Measurements from ENCODE around the gene RPL26. TPM values are rescaled to one million over a fixed set of nuclear protein-coding genes. Genes with fewer than 3 reads are reported as not detected.
"Not testable (repeated sequence)": the region's sequence is repeated elsewhere in the genome, so short reads cannot be mapped to it uniquely, and the experiment has no call there.

The RPL26 gene
- total RNA-seq, 4 donors from 2014 or later = 2,192 to 15,169 (median 5,752) TPM

- peak in 1 of 2 donors; percentile 58 for DNase-seq
- Histone ChIP-seq H3K4me1 (no peaks in the 10 kb centered on the region), H3K36me3 (no peaks in the 10 kb centered on the region), H3K9me3 (no peaks in the 10 kb centered on the region), H3K27me3 (no peaks in the 10 kb centered on the region), H3K4me3 (no peak overlapping the region), H3K27ac (peak overlapping the region; percentile 64 to 68)
- intact Hi-C loops (cut with DNase I; ENCODE audit: low total_unique reads) = no loop called here
- no peak for TF ChIP-seq CTCF (IDR thresholded peaks at IDR 0.05)
- TF ChIP-seq POLR2A (IDR thresholded peaks at IDR 0.05) = no peak
These were observed 23.2 kb downstream of the RPL26 start for GRCh38 chr17:8359769-8360168.

- Histone ChIP-seq H3K27me3 (no peaks in the 10 kb centered on the region), H3K4me1 (no peaks in the 10 kb centered on the region), H3K27ac (no peak overlapping the region), H3K9me3 (no peaks in the 10 kb centered on the region), H3K4me3 (no peak overlapping the region), H3K36me3 (no peaks in the 10 kb centered on the region)
- DNase-seq = no peak
- intact Hi-C loops (cut with DNase I; ENCODE audit: low total_unique reads) = no loop called here
- TF ChIP-seq POLR2A (IDR thresholded peaks at IDR 0.05) = no peak
- no peak for TF ChIP-seq CTCF (IDR thresholded peaks at IDR 0.05)
These were observed 25.1 kb downstream of the RPL26 start for GRCh38 chr17:8357910-8358309.

GRCh38 chr17:8354236-8354635, 28.8 kb downstream of the RPL26 start:
- H3K4me3 ChIP-seq = no peak overlapping the region
- TF ChIP-seq POLR2A (IDR thresholded peaks at IDR 0.05) = no peak
- TF ChIP-seq CTCF (IDR thresholded peaks at IDR 0.05) = no peak
- intact Hi-C loops (cut with DNase I; ENCODE audit: low total_unique reads) = no loop called here

GRCh38 chr17:8353736-8354135, 29.3 kb downstream of the RPL26 start:
- H3K9me3 ChIP-seq = no peaks in the 10 kb centered on the region
- H3K36me3 ChIP-seq = no peaks in the 10 kb centered on the region
- no peaks in the 10 kb centered on the region for H3K4me1 ChIP-seq
- no peak overlapping the region for H3K4me3 ChIP-seq
- intact Hi-C loops (cut with DNase I; ENCODE audit: low total_unique reads) = no loop called here
- H3K27ac ChIP-seq = no peak overlapping the region
- TF ChIP-seq CTCF (IDR thresholded peaks at IDR 0.05) (no peak), POLR2A (IDR thresholded peaks at IDR 0.05) (no peak)
- no peak for DNase-seq
- no peaks in the 10 kb centered on the region for H3K27me3 ChIP-seq

More at GRCh38 chr17:8354236-8354635, 28.8 kb downstream of the RPL26 start:
- Histone ChIP-seq H3K9me3 (no peaks in the 10 kb centered on the region), H3K36me3 (no peaks in the 10 kb centered on the region), H3K4me1 (no peaks in the 10 kb centered on the region), H3K27me3 (no peaks in the 10 kb centered on the region), H3K27ac (no peak overlapping the region)
- no peak for DNase-seq

- intact Hi-C loops (cut with DNase I; ENCODE audit: low total_unique reads) = no loop called here
- no peaks in the 10 kb centered on the region for H3K9me3 ChIP-seq
- TF ChIP-seq CTCF (IDR thresholded peaks at IDR 0.05) = no peak
- TF ChIP-seq POLR2A (IDR thresholded peaks at IDR 0.05) = no peak
- no peaks in the 10 kb centered on the region for H3K27me3 ChIP-seq
- DNase-seq = no peak
- no peak overlapping the region for H3K27ac ChIP-seq
- no peaks in the 10 kb centered on the region for H3K36me3 ChIP-seq
- H3K4me1 ChIP-seq = no peaks in the 10 kb centered on the region
- H3K4me3 ChIP-seq = no peak overlapping the region
These were observed 32.7 kb downstream of the RPL26 start for GRCh38 chr17:8350339-8350738.

GRCh38 chr17:8347001-8347400, 36.0 kb downstream of the RPL26 start:
- intact Hi-C loops (cut with DNase I; ENCODE audit: low total_unique reads); H3K9me3 ChIP-seq; H3K27me3 ChIP-seq; H3K4me3 ChIP-seq; H3K36me3 ChIP-seq; DNase-seq; H3K27ac ChIP-seq; H3K4me1 ChIP-seq: not testable (repeated sequence)

Measured in uterus (tissue), 4 donors.